H54 (cell line): Measurements from ENCODE around the gene DOCK10.

Experiments used
- DNase-seq: peaks from one replicate; pipeline ENCODE4 v3.0.0; 2011; ENCODE audit warnings: low spot score, mixed read lengths; ENCODE audit not compliant: insufficient read length
- FAIRE-seq: peaks from 3 replicates; lab custom pipeline; 2011; peaks lifted over from hg19 to GRCh38; lab: Jason Lieb, UNC
- POLR2A ChIP-seq: IDR thresholded peaks from 2 replicates; pipeline ENCODE4 v1.6.1; 2011; ENCODE audit warnings: low read depth, mild to moderate bottlenecking, low read length

The DOCK10 gene

DNA sequence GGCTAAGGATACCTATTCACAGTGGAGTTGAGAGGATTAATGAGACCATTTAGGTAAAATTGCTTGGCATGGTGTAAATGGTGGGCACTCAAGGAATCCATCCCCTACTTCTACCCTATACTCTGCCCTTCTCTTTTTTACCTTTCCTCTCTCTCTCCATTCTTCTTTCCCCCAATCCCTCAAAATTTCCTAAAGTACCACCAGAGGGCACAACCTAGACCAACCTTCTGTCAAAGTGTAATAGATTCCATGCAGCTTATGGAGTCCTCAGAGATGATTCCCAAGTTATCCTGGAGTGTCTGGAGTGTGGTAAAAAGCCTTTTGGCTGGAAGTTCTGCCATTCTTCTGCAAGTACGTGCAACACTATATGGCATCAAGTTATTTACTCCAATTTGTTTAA lies 293.1 kb downstream of the DOCK10 start:
- TF ChIP-seq POLR2A: no peak
- FAIRE-seq (no peak), DNase-seq (no peak)

DNA sequence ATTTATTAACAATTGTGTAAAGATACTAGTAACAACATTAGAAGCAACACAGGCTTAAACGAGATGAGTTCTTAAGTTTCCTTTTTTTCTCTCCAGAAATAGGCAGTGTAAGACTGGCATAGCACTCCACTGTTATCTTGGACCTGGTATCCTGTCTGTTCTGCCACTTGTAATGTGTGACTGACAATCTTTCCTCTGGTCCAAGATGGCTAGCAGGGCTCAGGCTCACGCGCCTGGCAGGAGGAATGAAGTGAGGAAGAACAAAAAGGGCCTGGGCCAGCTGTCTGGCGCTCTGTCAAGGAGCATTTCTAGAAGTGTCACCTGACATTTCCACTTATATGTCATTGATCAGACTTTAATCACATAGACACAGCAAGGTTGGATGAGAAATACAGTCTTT lies 294.5 kb downstream of the DOCK10 start:
- FAIRE-seq (no peak), DNase-seq (no peak)
- TF ChIP-seq POLR2A: no peak

DNA sequence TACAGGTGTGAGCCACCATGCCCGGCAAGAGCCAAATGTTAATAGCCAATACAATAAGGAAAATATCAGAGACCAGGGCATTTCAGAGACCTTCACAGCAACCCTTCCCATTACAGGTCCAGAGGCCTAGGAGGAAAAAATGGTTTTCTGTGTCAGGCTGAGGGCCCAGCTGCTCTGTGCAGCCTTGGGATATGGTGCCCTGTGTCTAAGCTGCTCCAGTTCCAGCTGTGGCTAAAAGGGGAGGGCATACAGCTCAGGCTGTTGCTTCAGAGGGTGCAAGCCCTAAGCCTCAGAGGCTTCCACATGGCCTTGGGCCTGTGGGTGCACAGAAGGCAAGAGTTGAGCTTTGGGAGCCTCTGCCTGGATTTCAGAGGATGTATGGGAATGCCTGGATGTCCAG lies 306.0 kb downstream of the DOCK10 start:
- FAIRE-seq (no peak), DNase-seq (no peak)
- no peak for TF ChIP-seq POLR2A

DNA sequence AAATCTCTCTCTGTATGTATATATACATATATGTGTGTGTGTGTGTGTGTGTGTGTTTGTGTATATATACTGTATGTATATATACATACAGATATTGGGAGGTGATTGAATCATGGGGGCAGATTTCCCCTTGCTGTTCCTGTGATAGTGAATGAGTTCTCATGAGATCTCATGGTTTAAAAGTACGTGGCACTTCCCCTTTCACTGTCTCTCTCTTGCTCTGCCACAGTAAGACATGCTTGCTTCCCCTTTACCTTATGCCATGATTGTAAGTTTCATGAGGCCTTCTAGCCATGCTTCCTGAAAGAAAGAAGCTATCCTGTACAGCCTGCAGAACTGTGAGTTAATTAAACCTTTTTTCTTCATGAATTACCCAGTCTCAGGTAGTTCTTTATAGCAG lies 307.3 kb downstream of the DOCK10 start:
- no peak for TF ChIP-seq POLR2A
- DNase-seq (no peak), FAIRE-seq (no peak)

DNA sequence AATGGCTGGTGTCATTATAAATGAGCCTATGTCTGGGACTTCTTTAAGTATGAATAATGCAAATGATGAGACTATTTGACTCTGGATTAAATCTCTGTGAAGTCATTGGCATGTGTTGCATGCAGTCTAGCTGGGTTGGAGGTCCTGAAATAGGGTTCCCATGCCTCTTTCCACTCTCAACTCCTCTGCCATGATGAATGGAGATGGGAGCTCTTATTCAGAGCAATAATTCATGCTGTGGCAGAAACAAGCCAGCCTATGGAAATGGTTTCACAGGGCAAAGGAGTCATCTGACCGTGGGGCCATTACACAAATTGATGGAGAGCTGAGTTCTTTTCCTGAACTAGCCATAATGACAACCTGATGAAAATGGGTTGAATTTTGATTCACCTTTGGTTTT lies 310.6 kb downstream of the DOCK10 start:
- DNase-seq (no peak), FAIRE-seq (no peak)
- TF ChIP-seq POLR2A: no peak

DNA sequence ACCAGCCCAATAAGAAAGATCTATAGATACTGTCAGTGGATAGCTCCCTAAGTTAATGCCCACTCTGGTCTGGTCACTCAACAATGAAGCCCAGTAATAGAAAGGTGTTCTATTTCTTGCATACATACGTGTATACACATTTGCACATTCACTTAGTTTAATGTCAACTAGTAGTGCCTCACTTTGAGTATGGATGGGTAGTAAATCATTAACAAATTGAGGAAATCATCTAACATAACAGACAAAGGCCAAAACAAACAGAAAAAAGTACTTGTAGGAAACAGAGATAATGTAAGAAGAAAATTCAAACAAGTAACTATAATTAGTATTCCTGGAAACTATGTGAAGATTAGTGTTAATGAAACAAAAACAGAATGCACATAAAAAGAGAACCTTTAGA lies 312.8 kb downstream of the DOCK10 start:
- no peak for TF ChIP-seq POLR2A
- DNase-seq (no peak), FAIRE-seq (no peak)

DNA sequence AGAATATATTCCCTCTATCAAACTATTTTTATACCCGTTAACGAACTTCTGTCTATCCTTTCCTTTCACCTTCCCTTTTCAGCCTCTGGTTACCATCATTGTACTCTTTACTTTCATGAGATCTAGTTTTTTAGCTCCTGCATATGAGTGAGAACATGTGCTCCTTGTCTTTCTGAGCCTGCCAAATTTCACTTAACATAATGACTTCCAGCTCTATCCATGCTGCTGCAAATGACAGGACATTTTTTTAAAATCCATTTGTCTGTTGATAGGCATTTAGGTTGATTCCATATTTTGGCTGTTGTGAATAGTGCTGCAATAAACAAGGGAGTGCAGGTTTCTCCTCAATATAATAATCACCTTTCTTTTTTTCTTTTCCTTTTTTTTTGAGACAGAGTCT lies 317.9 kb downstream of the DOCK10 start:
- FAIRE-seq (no peak), DNase-seq (no peak)
- no peak for TF ChIP-seq POLR2A

DNA sequence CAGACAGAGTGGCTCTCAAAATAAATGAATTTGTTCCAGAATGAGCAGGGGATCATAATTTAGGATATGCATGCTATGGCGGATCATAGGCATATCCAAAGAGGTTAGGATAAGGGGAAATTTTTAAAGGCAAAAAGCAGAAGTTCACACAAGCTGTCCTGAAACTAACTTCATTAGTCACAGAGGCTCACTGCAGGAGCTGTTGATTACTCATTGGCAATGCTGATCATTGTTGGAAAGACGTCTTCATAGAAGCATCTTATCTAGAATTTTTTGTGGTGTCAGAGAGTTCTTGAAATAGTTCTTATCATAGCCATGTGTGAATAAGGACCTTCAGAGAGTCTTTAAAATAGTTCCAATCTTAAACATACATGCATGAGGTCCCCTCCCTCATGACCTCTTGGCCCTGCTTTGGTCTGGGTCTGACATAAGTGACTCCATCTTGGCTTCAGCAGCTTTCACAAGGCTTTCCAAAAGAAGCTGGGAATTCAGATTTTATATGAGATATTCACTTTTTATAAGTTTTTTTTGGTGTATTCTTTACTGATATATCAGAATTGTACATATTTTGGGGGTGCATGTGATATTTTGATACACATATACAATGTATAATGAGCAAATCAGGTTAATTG lies 318.6 kb downstream of the DOCK10 start:
- TF ChIP-seq POLR2A: no peak
- no peak for DNase-seq

DNA sequence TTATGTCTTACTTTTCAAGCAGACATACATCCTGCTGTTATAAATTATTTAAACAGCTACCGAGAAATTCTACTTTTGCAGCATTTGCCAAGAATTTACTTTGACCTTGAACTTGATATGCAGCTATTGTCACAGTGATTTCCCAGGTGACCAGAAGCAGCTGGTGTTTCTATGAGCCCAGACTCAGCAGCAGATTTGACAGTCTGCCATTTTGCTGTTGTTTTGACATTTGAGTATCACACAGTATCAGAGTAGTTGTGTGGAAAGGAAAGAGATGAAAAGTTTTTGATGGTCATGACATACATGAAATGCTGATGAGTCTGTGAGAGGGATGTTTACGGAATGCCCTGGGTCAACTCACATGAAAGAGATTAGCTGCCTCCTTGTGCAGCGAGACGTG lies 319.5 kb downstream of the DOCK10 start:
- no peak for DNase-seq
- TF ChIP-seq POLR2A: no peak
- no peak for FAIRE-seq

More for the DNA sequence above, 318.6 kb downstream of the DOCK10 start:
- no peak for FAIRE-seq

DNA sequence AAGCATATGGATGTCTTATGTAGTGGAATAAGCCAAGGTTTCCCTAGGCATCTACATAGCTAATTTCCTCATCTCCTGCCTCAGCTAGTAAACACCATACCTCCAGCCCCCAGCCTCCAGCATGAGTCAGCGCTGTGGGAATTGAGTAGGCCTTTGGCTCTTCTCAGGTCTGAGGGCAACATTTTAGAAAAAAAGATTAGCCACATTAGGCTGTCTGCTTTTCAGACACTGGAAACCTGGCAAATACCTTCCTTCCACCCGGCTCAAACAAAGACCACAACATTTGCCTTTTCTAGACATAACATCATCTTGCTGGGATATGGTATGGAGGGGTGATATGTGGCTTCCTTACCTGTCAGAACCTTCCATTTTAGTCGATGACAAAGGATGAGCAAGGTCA lies 320.0 kb downstream of the DOCK10 start:
- no peak for FAIRE-seq
- no peak for DNase-seq
- TF ChIP-seq POLR2A: no peak

DNA sequence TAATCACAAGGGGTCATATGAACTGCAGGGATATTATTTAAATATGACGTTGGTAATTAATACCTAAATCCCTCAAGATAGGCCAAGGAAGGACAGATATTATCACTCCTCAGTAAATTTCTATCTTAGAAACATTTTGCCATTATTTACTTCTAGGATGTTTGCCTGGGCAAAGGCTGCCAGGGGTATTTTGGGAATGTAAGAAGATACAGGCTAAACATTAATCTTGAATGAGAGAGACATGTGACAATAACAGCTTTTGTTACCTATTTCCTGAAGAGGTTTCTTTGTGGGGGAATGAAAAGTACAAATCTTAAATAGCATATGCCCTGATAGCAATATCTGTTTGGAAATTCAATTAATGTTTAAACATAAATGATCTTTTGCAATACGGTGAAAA lies 325.3 kb downstream of the DOCK10 start:
- no peak for DNase-seq
- FAIRE-seq: no peak
- no peak for TF ChIP-seq POLR2A

DNA sequence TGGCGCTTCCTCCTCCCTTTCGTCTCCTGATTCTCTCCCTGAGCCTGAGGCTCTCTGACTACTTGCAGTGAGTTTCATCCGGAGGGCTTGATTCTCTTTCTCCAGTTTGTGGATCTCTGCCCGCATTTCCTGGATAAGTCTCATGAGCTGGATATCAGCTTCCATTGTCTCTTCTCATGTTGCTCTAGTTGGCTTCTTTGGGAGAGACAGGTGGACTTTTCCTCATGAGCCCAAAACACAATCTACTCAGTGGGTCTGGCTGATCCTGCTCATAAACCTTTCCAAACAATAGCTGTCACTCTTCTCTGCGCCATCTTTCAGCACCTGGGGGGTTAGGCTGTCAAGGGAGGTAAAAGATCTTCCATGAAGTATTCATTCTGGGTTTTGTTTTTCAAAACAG lies 326.1 kb downstream of the DOCK10 start, which contains the start of gene CCDC195:
Gene CCDC195, minus strand, starts transcription at position 165 of the 400 bp plus-strand sequence. Its CDS starts 0 bp downstream, at position 165.
- FAIRE-seq (no peak), DNase-seq (no peak)
- no peak for TF ChIP-seq POLR2A
